Gastrocnemius medialis (tissue), 4 donors: ENCODE results near the gene YBEY.

Experiments
- CTCF ChIP-seq, 5 experiments: fragments of 450-650 bp in 3 of 5; fragments of 200-600 bp in 2 of 5; sonication (generic) in 2 of 5; IDR thresholded peaks in 4 of 5; conservative IDR thresholded peaks in 1 of 5; 1 replicate in 4 of 5; 2 replicates in 1 of 5; pipeline ENCODE4 v1.5.1; 2016 to 2019; ENCODE audit warnings: antibody characterized with exemption in 5 of 5, mild to moderate bottlenecking in 3 of 5, moderate library complexity in 3 of 5
- POLR2A ChIP-seq, 2 donors: fragments of 450-650 bp; IDR thresholded peaks; one replicate each; pipeline ENCODE4 v1.6.1; 2017; ENCODE audit warnings: antibody characterized with exemption in 2 of 2, mild to moderate bottlenecking in 2 of 2, moderate library complexity in 2 of 2

GRCh38 chr21:46248827-46249226 lies 37.3 kb upstream of the YBEY start:
- no peak for TF ChIP-seq POLR2A (IDR thresholded peaks at IDR 0.05)
- no peak for TF ChIP-seq CTCF (IDR thresholded peaks at IDR 0.05 in 4 of 5, conservative IDR thresholded peaks at IDR 0.05 in 1 of 5)
